ENCODE measurements around the gene KRT82. TPM values are rescaled to one million over a fixed set of nuclear protein-coding genes. Genes with fewer than 3 reads are reported as not detected.

Gene KRT82
- total and polyA plus RNA-seq, 2 experiments from 2014 or later: not detected

DNA sequence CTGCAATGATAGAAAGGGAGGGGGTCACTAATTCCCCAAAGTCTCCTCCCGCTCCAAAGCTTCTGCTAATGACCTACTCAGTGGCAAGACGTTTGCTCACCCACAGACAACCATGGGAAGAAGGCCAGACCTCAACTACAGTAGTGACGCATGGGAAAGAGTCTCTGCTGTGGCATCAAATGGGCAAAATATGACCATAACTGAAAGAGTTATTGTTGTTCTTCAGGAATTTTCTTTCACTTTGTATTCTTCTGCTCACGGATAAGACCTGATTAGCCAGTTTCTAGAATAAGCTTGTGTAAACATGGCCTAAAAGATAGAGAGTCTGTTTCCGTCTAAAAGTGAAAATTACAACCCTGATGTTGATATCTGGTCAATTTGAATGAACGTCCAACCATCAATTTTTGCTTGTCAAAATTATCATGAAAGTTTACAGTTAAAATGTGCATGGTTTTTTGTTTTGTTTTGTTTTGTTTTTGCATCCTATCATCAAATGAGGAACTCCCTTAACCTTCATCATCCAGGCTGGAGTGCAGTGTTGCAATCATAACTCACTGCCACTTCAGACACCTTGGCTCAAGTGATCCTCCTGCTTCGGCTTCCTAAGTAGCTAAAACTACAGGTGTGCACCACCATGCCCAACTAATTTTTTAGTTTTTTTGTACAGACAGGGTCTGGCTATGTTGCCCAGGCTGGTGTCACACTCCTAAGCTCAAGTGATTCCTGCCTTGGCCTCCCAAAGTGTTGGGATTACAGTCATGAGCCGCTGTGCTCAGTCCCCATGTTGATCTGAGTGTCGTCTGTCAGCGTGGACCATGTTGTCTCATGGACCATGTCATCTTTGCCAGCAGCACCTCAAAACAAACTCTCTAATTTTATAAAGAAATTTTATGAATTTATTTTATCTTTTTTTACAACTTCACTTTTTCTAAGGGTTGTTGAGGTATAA, 38.8 kb upstream of the KRT82 start:
- Mint-ChIP-seq H3K27me3 (ENCODE audit: insufficient read depth, low read depth, poor library complexity) (peaks cover 2% of the 10 kb centered on the region), H3K36me3 (ENCODE audit: low read depth) (no peaks in the 10 kb centered on the region; the same call in 2 of the 3 replicates)
- no peak for ATAC-seq

More for the DNA sequence above, 38.8 kb upstream of the KRT82 start:
- Histone ChIP-seq H3K4me3 (no peak overlapping the region), H2AFZ (no peak overlapping the region), H3F3A (replicated peaks; ENCODE audit: low read depth) (no peaks in the 10 kb centered on the region), H4K20me1 (replicated peaks; ENCODE audit: insufficient read depth) (no peaks in the 10 kb centered on the region), H3K4me1 (ENCODE audit: insufficient read depth) (peaks cover 5% of the 10 kb centered on the region; the same call in 1 of the 2 replicates), H3K79me2 (replicated peaks; ENCODE audit: insufficient read depth) (no peaks in the 10 kb centered on the region), H3K27ac (ENCODE audit: low read depth) (no peak overlapping the region), H3K36me3 (ENCODE audit: insufficient read depth) (no peaks in the 10 kb centered on the region), H3K9me2 (ENCODE audit: insufficient read depth) (no peaks in the 10 kb centered on the region), H3K27me3 (ENCODE audit: insufficient read depth) (no peaks in the 10 kb centered on the region), H3K4me2 (no peak overlapping the region)
- TF ChIP-seq ZNF114 (CRISPR knock-in tag; IDR thresholded peaks at IDR 0.05) (no peak), EZH2 (IDR thresholded peaks at IDR 0.05; ENCODE audit: low read depth, unreplicated experiment) (no peak), CREB1 (CRISPR knock-in tag; IDR thresholded peaks at IDR 0.05; ENCODE audit: low read depth) (no peak), ZNF331 (CRISPR knock-in tag; IDR thresholded peaks at IDR 0.05; ENCODE audit: low read depth) (no peak), STAT1 (IDR thresholded peaks at IDR 0.05; ENCODE audit: unreplicated experiment) (no peak)
- TF ChIP-seq, protein P1, sequence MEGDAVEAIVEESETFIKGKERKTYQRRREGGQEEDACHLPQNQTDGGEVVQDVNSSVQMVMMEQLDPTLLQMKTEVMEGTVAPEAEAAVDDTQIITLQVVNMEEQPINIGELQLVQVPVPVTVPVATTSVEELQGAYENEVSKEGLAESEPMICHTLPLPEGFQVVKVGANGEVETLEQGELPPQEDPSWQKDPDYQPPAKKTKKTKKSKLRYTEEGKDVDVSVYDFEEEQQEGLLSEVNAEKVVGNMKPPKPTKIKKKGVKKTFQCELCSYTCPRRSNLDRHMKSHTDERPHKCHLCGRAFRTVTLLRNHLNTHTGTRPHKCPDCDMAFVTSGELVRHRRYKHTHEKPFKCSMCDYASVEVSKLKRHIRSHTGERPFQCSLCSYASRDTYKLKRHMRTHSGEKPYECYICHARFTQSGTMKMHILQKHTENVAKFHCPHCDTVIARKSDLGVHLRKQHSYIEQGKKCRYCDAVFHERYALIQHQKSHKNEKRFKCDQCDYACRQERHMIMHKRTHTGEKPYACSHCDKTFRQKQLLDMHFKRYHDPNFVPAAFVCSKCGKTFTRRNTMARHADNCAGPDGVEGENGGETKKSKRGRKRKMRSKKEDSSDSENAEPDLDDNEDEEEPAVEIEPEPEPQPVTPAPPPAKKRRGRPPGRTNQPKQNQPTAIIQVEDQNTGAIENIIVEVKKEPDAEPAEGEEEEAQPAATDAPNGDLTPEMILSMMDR (conservative IDR thresholded peaks at IDR 0.05; ENCODE audit: low read depth in 2 of 2): no peak
- TF ChIP-seq, protein P2, sequence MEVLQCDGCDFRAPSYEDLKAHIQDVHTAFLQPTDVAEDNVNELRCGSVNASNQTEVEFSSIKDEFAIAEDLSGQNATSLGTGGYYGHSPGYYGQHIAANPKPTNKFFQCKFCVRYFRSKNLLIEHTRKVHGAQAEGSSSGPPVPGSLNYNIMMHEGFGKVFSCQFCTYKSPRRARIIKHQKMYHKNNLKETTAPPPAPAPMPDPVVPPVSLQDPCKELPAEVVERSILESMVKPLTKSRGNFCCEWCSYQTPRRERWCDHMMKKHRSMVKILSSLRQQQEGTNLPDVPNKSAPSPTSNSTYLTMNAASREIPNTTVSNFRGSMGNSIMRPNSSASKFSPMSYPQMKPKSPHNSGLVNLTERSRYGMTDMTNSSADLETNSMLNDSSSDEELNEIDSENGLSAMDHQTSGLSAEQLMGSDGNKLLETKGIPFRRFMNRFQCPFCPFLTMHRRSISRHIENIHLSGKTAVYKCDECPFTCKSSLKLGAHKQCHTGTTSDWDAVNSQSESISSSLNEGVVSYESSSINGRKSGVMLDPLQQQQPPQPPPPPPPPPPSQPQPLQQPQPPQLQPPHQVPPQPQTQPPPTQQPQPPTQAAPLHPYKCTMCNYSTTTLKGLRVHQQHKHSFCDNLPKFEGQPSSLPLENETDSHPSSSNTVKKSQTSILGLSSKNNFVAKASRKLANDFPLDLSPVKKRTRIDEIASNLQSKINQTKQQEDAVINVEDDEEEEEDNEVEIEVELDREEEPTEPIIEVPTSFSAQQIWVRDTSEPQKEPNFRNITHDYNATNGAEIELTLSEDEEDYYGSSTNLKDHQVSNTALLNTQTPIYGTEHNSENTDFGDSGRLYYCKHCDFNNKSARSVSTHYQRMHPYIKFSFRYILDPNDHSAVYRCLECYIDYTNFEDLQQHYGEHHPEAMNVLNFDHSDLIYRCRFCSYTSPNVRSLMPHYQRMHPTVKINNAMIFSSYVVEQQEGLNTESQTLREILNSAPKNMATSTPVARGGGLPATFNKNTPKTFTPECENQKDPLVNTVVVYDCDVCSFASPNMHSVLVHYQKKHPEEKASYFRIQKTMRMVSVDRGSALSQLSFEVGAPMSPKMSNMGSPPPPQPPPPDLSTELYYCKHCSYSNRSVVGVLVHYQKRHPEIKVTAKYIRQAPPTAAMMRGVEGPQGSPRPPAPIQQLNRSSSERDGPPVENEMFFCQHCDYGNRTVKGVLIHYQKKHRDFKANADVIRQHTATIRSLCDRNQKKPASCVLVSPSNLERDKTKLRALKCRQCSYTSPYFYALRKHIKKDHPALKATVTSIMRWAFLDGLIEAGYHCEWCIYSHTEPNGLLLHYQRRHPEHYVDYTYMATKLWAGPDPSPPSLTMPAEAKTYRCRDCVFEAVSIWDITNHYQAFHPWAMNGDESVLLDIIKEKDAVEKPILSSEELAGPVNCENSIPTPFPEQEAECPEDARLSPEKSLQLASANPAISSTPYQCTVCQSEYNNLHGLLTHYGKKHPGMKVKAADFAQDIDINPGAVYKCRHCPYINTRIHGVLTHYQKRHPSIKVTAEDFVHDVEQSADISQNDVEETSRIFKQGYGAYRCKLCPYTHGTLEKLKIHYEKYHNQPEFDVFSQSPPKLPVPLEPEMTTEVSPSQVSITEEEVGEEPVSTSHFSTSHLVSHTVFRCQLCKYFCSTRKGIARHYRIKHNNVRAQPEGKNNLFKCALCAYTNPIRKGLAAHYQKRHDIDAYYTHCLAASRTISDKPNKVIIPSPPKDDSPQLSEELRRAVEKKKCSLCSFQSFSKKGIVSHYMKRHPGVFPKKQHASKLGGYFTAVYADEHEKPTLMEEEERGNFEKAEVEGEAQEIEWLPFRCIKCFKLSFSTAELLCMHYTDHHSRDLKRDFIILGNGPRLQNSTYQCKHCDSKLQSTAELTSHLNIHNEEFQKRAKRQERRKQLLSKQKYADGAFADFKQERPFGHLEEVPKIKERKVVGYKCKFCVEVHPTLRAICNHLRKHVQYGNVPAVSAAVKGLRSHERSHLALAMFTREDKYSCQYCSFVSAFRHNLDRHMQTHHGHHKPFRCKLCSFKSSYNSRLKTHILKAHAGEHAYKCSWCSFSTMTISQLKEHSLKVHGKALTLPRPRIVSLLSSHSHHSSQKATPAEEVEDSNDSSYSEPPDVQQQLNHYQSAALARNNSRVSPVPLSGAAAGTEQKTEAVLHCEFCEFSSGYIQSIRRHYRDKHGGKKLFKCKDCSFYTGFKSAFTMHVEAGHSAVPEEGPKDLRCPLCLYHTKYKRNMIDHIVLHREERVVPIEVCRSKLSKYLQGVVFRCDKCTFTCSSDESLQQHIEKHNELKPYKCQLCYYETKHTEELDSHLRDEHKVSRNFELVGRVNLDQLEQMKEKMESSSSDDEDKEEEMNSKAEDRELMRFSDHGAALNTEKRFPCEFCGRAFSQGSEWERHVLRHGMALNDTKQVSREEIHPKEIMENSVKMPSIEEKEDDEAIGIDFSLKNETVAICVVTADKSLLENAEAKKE (CRISPR knock-in tag; IDR thresholded peaks at IDR 0.05): no peak
- Mint-ChIP-seq H3K9me3 (no peaks in the 10 kb centered on the region; the same call in 1 of the 3 replicates), H3K4me1 (peaks cover 17% of the 10 kb centered on the region), H3K27ac (no peak overlapping the region), H3K4me3 (no peak overlapping the region)
- no peak for DNase-seq (ENCODE audit: low spot score)
